A673 (cell line): Measurements from ENCODE around the gene GREB1L. TPM values are rescaled to one million over a fixed set of nuclear protein-coding genes. Genes with fewer than 3 reads are reported as not detected.

Experiments used
- BruUV-seq: library from RNA; stranded (reverse); fragments of 400-500 nt; replicated peaks from 2 replicates; lab custom pipeline; 2021; lab: Mats Ljungman, UMichigan
- CTCF ChIA-PET: fragments of 300-600 bp; sonication (Branson Sonifier 250); formaldehyde crosslinking; loops from one replicate; lab custom pipeline; 2022; ENCODE audit warnings: antibody characterized with exemption; lab: Charles Lee
- POLR2A ChIA-PET: fragments of 300-600 bp; sonication (Branson Sonifier 250); formaldehyde crosslinking; loops from one replicate; lab custom pipeline; 2022; ENCODE audit warnings: antibody characterized with exemption; ENCODE audit not compliant: low non-redundant PET; lab: Charles Lee
- DNase-seq: peaks from one replicate; pipeline ENCODE4 v3.0.0-alpha.2; 2015; ENCODE audit warnings: low spot score
- H3K27ac ChIP-seq: fragments of 200-600 bp; sonication (generic); 2 replicates; pipeline ENCODE4 v1.5.1; 2016; ENCODE audit warnings: mixed run types, low read depth, mild to moderate bottlenecking, mixed read lengths, antibody characterized with exemption, low read length; ENCODE audit not compliant: poor library complexity, severe bottlenecking
- H3K27me3 ChIP-seq: fragments of 200-600 bp; sonication (generic); replicated peaks from 2 replicates; pipeline ENCODE4 v1.6.1; 2017; ENCODE audit warnings: mixed run types, low read depth, mild to moderate bottlenecking, mixed read lengths, antibody characterized with exemption, low read length; ENCODE audit not compliant: insufficient read depth, poor library complexity
- H3K36me3 ChIP-seq: fragments of 200-600 bp; sonication (generic); 2 replicates; pipeline ENCODE4 v1.6.1; 2016; ENCODE audit warnings: mixed run types, mild to moderate bottlenecking, mixed read lengths, antibody characterized with exemption, low read length; ENCODE audit not compliant: insufficient read depth, poor library complexity, severe bottlenecking
- H3K4me1 ChIP-seq: fragments of 200-600 bp; sonication (generic); 2 replicates; pipeline ENCODE4 v1.6.1; 2017; ENCODE audit warnings: mixed run types, mild to moderate bottlenecking, mixed read lengths, antibody characterized with exemption, low read length; ENCODE audit not compliant: insufficient read depth, poor library complexity, severe bottlenecking
- H3K4me3 ChIP-seq: fragments of 200-600 bp; sonication (generic); 2 replicates; pipeline ENCODE4 v1.5.1; 2016; ENCODE audit warnings: low read depth, mixed run types, mild to moderate bottlenecking, mixed read lengths, low read length; ENCODE audit not compliant: poor library complexity, severe bottlenecking
- H3K9me3 ChIP-seq: fragments of 200-600 bp; sonication (generic); 2 replicates; pipeline ENCODE4 v1.6.1; 2016; ENCODE audit warnings: mixed run types, low read depth, mild to moderate bottlenecking, mixed read lengths, antibody characterized with exemption, low read length; ENCODE audit not compliant: poor library complexity, severe bottlenecking
- EZH2 ChIP-seq: fragments of 200-600 bp; sonication (generic); IDR thresholded peaks from 2 replicates; pipeline ENCODE4 v1.6.1; 2017; ENCODE audit warnings: borderline replicate concordance, low read depth, mild to moderate bottlenecking, mixed read lengths, antibody characterized with exemption, low read length; ENCODE audit not compliant: poor library complexity, severe bottlenecking
- intact Hi-C: fragments of 100-400 bp; cut with micrococcal nuclease; formaldehyde crosslinking; loops from one replicate; pipeline ENCODE4 v1.10.0; 2022; ENCODE audit not compliant: unreplicated experiment
- total RNA-seq: library from RNA; stranded (reverse); gene quantifications from 2 replicates; pipeline ENCODE4 v1.2.3, GENCODE V29; 2021
- TF ChIP-seq, protein P1 (sequence below): fragments of 300-800, 200-600 bp; sonication (generic); conservative IDR thresholded peaks from 2 replicates; pipeline ENCODE4 v1.5.1; 2017; ENCODE audit warnings: low read depth, mild to moderate bottlenecking, antibody characterized with exemption, low read length, moderate library complexity, mixed read lengths

GREB1L gene
- total RNA-seq, 1 experiment from 2014 or later = 0.04 TPM

DNA sequence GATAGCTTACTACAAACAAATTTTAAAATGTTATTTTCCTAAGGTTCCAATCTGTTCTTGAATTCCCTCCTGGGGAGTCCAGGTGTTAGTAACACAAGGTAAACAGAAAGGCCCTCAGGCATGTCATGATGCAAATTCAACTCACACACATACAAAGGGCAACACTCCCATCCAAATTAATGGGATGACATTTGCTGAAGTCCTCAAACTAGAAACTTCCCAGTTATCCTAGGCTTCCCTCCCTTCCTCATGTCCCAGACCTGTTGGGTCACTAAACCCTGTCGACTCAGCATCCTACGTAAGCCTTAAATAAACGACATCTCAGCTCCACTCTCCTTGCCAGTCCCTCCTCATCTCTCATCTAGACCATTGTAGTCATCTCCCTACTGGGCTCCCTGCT lies 85.1 kb downstream of the GREB1L start:
- H3K4me3 ChIP-seq = no peak overlapping the region
- CTCF ChIA-PET = no interaction called here
- no peaks in the 10 kb centered on the region for H3K9me3 ChIP-seq
- intact Hi-C loops = no loop called here
- no peaks in the 10 kb centered on the region for H3K27me3 ChIP-seq
- POLR2A ChIA-PET = no interaction called here
- TF ChIP-seq EZH2 = no peak
- TF ChIP-seq, protein P1, sequence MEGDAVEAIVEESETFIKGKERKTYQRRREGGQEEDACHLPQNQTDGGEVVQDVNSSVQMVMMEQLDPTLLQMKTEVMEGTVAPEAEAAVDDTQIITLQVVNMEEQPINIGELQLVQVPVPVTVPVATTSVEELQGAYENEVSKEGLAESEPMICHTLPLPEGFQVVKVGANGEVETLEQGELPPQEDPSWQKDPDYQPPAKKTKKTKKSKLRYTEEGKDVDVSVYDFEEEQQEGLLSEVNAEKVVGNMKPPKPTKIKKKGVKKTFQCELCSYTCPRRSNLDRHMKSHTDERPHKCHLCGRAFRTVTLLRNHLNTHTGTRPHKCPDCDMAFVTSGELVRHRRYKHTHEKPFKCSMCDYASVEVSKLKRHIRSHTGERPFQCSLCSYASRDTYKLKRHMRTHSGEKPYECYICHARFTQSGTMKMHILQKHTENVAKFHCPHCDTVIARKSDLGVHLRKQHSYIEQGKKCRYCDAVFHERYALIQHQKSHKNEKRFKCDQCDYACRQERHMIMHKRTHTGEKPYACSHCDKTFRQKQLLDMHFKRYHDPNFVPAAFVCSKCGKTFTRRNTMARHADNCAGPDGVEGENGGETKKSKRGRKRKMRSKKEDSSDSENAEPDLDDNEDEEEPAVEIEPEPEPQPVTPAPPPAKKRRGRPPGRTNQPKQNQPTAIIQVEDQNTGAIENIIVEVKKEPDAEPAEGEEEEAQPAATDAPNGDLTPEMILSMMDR = no peak
- no TSS peak for BruUV-seq
- peaks cover 11% of the 10 kb centered on the region for H3K4me1 ChIP-seq
- no peaks in the 10 kb centered on the region for H3K36me3 ChIP-seq
- no peak overlapping the region for H3K27ac ChIP-seq
- DNase-seq = no peak

DNA sequence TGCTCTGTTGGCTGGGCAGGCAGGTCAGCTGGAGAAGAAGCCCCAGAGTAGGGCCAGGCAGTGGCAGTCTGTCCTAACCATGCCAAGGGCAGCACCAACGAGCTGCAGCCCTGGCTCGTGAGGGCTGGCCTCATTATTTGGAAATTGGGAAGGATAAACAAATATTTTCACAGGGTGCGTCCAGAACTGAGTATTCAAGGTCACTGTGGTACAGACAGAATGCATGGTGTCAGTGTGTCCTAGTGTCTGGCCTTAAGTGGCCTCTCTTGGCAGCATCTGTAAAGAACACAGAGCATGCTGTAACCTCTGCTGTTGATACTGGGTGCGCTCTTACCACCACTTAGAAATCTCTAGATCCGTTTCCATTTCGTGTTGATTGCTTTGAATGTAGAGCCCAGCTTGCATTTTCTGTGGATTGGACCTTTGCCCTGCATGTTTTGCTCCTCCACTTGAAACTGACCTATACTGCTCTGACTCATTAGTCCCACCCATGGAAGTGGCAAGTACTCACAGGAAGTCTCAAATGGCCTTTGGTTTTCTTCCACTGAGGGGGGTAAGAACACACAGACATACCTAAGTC lies 88.2 kb downstream of the GREB1L start:
- POLR2A ChIA-PET = no interaction called here
- no peak for DNase-seq
- no peak overlapping the region for H3K27ac ChIP-seq
- no peaks in the 10 kb centered on the region for H3K27me3 ChIP-seq
- intact Hi-C loops = no loop called here
- no peak overlapping the region for H3K4me3 ChIP-seq
- peaks cover 11% of the 10 kb centered on the region for H3K4me1 ChIP-seq
- no peaks in the 10 kb centered on the region for H3K36me3 ChIP-seq
- TF ChIP-seq, protein P1 = no peak
- no peak for TF ChIP-seq EZH2
- BruUV-seq = no TSS peak
- H3K9me3 ChIP-seq = no peaks in the 10 kb centered on the region
- CTCF ChIA-PET = no interaction called here

- intact Hi-C loops = no loop called here
- BruUV-seq = no TSS peak
These were observed 89.0 kb downstream of the GREB1L start for GRCh38 chr18:21331065-21331464.

More at GRCh38 chr18:21331065-21331464, 89.0 kb downstream of the GREB1L start:
- H3K4me3 ChIP-seq = no peak overlapping the region
- CTCF ChIA-PET = no interaction called here
- H3K9me3 ChIP-seq = no peaks in the 10 kb centered on the region
- H3K27me3 ChIP-seq = no peaks in the 10 kb centered on the region
- TF ChIP-seq EZH2 = no peak
- TF ChIP-seq, protein P1 = no peak
- no peaks in the 10 kb centered on the region for H3K36me3 ChIP-seq
- H3K27ac ChIP-seq = no peak overlapping the region
- DNase-seq = peak; percentile 45
- POLR2A ChIA-PET = no interaction called here
- peaks cover 11% of the 10 kb centered on the region for H3K4me1 ChIP-seq
